Ureter (tissue), 1 donor: ENCODE results near the gene SAP30L. TPM values are rescaled to one million over a fixed set of nuclear protein-coding genes. Genes with fewer than 3 reads are reported as not detected.

Experiments
- DNase-seq: peaks from one replicate; pipeline ENCODE4 v3.0.0-alpha.2; 2020; ENCODE audit warnings: low spot score
- total RNA-seq: library from RNA; stranded (reverse); gene quantifications from one replicate; pipeline ENCODE4 v1.2.4, GENCODE V29; 2023
- donor health status: DM: yes; HTN: yes; CAD: no.

The SAP30L gene
- total RNA-seq, 1 donor from 2014 or later, result 34.6 TPM

- no peak for DNase-seq
These were observed 18.6 kb downstream of the SAP30L start for GRCh38 chr5:154464438-154464837.

DNA sequence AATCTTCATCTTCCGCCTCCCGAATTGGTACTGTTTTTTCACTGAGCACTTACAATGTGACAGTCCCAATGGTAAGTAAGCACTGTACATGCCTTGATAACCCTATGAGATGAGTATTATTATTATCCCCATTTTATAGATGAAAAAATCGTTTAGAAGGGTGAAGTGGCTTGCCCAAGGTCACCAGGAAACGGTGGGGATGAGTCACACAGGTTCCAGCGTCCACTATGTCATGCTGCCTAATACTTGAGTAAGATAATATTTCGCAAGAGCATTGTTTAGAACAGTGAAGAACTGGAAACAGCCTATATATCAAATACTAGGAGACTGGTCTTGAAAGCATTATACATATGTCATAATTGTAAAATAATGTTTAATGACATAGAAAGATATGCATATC lies 19.4 kb downstream of the SAP30L start:
- no peak for DNase-seq

DNA sequence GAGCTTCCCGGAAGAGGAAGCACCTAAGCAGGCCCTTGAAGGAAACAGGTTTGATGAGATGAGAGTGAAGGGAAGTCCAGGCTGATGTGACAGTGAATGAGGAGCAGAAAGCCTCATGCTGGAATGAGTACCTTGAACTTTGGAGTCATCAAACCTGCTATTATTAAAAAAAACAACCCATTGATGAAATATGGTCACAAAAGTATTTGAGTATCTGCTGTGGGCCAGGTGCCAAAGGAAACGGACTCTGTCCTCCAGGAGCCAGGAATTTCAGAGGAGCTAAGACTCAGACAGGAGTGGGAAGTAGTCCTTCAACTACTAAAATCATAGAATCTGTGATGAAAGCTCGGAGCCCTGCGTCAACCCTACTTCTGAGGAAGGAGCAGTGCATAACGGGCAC lies 20.4 kb downstream of the SAP30L start:
- DNase-seq, result no peak

DNA sequence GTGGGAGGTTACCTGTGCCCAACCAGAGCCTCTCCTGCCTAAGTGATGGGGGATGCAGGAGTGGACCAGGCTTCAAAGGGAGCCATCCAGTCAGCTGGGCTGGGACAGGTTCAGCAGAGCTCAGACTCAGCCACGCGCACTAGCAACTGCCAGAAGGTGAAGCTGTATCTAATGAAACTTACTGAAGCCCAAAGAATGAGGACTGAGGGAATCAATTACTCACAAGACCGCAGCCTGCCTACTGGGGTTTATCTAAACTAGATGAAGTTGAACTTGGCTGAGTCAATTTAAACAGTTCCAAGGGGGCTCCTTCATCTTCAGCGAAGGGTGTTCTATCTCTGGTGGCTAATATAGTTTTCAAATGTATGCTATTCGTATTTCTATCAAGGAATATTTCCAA lies 20.9 kb downstream of the SAP30L start:
- no peak for DNase-seq

GRCh38 chr5:154467655-154468354 lies 22.0 kb downstream of the SAP30L start:
- DNase-seq, result peak; percentile 79

- DNase-seq, result no peak
These were observed 24.3 kb downstream of the SAP30L start for GRCh38 chr5:154470137-154470536.

- DNase-seq, result no peak
These were observed 25.4 kb downstream of the SAP30L start for GRCh38 chr5:154470947-154471870.

- DNase-seq, result no peak
These were observed 27.2 kb downstream of the SAP30L start for GRCh38 chr5:154472871-154473580.

GRCh38 chr5:154473581-154474283 lies 27.9 kb downstream of the SAP30L start:
- no peak for DNase-seq

DNA sequence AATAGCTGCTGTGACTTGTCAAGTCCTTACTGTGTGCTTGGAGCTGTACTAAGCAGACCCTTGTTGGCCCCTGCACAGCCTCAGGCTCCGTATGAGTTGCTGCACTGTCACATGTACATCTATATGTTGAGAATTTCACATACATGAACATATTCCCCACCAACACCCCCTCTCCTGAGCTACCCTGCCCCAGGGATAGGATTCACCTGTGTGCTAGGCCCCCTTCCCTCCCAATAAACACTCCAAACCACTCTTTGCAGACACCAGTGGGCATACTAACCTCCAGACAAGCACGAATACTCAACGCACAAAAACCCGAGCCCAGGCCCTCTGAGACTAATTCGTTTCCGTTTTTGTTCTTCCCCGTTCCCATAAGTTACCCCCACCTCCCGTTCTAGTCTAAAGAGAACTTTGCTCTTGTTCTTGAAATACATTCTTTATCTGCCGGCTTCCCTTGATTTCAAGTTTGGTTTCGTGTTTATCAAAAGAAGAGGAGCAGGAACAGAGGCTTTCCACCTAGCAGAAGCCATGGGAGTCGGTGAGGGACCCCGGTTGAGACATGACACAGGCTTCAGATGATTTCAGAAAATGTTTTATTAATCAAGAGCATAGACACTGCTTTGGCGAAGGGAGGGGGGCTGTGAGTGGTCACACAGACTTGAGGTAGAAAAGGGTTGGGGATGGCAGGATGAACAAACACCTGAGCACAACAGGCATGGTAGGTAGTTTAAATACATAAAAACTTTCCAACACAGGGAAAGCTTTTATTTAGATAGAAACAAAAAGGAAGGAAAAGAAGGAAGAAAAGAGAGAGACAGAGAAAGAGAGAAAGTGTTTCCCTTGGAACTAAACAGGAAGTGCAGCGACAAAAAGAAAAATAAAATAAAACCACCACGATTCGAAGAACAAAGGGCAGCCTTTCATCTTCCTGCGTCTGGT lies 28.9 kb downstream of the SAP30L start:
- no peak for DNase-seq

DNA sequence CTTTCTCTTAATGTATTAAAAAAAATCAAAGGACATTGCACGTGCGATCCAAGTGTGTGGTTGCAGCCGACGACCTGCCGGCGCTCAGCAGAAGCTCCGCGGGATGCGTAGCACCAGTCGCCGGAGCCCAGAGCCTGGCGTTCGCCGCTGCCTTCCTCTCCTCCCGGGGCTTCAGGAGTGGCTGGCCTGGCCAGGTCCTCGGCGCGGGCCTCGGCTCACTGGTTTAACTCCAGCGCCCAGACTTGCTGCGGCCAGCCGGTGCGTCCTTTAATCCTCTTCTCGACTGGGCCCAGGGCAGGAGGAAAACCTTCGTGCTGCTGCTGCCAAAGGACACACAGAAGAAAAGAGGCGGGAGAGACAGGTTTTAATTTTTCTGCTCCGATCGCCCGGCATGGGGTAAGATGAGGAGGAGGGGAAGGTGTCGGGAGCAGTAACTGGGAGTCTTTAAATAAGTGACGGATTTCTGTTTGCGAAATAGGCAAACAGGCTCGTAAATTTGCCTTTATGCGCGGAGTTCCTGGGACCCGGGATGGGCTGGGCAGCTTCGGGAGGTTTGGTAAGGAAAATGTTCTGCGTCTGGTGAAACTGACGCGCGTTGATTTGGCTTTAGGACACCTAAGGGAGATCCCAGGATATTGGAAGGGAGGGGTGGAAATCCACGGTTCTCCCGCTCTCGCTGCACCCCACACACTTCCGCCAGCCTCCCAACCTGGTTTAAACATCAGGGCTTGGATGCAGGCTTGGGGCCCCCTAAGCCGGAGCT lies 30.0 kb downstream of the SAP30L start:
- no peak for DNase-seq

- no peak for DNase-seq
These were observed 30.8 kb downstream of the SAP30L start for GRCh38 chr5:154476354-154477205.

DNA sequence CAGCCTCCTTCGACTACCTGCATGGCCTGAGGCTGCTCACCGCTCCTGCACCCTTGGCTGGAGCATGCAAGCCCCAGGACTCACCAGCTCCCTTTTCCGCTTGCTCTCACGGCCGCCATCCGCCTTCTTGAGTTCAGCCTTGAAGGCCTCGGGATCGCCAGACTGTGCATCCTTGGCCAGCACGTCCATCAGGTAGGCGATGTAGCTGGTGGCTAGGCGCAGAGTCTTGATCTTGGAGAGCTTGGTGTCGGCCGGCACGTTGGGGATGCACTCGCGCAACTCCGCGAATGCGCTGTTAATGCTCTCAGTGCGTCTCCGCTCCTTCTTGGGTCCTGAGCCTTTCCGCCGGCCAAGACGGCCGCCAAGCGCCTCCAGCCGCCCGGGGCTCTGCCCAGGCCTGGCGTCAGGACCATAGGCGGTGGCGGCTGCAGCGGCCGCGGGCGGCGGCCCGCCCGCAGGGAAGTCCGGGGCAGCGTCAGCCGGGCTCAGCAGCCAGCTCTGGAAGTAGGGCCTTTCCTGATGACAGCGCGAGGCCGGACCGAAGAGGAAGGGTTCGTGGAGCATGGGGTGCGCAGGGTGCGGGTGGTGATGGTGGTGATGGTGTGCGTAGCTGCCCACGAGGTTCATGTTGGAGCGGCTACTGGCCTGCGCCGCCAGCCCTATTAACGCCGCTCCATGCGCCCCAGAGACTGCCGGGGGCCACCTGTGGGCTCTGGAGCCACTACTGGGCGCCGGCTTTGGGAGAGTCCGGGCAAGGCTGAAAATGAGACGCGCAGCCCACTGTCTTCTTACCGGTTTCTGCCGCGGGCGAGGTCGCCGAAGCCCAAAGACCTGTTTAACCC lies 31.8 kb downstream of the SAP30L start:
- DNase-seq, result no peak

DNA sequence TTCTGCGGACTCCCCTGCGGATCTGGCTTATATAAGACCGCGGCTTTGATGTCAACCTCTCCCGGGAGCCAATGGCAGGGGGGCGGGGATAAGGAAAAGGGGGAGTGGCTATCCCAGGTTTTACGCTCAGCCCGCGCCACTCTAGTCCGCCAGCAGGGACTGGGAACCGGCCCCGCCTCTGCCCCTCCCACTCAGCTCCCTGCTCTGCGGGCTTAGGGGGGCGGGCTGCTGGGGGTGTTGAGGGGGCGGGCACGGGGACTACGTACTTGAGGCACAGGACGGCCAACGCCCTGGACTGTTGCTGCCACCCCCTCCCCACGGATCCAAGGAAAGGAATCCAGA lies 32.4 kb downstream of the SAP30L start, which contains the start of gene HAND1:
Gene HAND1, minus strand, starts transcription at position 4 of the 342 bp plus-strand sequence. CDS start 219 bp downstream, outside the sequence.
- no peak for DNase-seq

GRCh38 chr5:154478752-154479159 lies 33.0 kb downstream of the SAP30L start:
- no peak for DNase-seq

GRCh38 chr5:154479160-154479943 lies 33.6 kb downstream of the SAP30L start:
- no peak for DNase-seq
